ENCODE measurements around the gene COX6B2.

- TF ChIP-seq EZH2 (conservative IDR thresholded peaks at IDR 0.05; ENCODE audit: low read depth, low read length) (no peak), LCORL (IDR thresholded peaks at IDR 0.05) (no peak), LCORL (CRISPR knock-in tag; IDR thresholded peaks at IDR 0.05) (no peak), FOXM1 (CRISPR knock-in tag; IDR thresholded peaks at IDR 0.05) (no peak)
Measured at GRCh38 chr19:55355213-55355821, 798 bp upstream of the COX6B2 start.

Data from HepG2 (cell line).